Fibroblast of lung (primary cell): ENCODE data around the gene GPR180. TPM values are rescaled to one million over a fixed set of nuclear protein-coding genes. Genes with fewer than 3 reads are reported as not detected.

ENCODE experiments used
- DNase-seq, 2 donors: peaks; one replicate each; pipeline versions ENCODE4 v3.0.0 to v3.0.0-alpha.2; 2010; ENCODE audit warnings: low read depth in 2 of 2
- H2AFZ ChIP-seq: 2 replicates; pipeline ENCODE4 v1.5.1; 2012; ENCODE audit warnings: low read length, control low read depth, inconsistent platforms
- H3K27ac ChIP-seq: 2 replicates; pipeline ENCODE4 v1.5.1; 2011; ENCODE audit warnings: low read length, control low read depth; ENCODE audit not compliant: insufficient read depth
- H3K27me3 ChIP-seq: 2 replicates; pipeline ENCODE4 v1.5.1; 2011; ENCODE audit warnings: mild to moderate bottlenecking, low read length; ENCODE audit not compliant: control insufficient read depth, insufficient read depth
- H3K36me3 ChIP-seq: 2 replicates; pipeline ENCODE4 v1.5.1; 2011; ENCODE audit warnings: low read length; ENCODE audit not compliant: control insufficient read depth, insufficient read depth
- H3K4me1 ChIP-seq: 2 replicates; pipeline ENCODE4 v1.5.1; 2011; ENCODE audit warnings: low read length; ENCODE audit not compliant: control insufficient read depth, insufficient read depth; ENCODE audit errors: extremely low read depth
- H3K4me2 ChIP-seq: 2 replicates; pipeline ENCODE4 v1.5.1; 2011; ENCODE audit warnings: low read length, control low read depth; ENCODE audit not compliant: insufficient read depth; ENCODE audit errors: extremely low read depth
- H3K4me3 ChIP-seq, 4 experiments: fragments of 200-600 bp in 1 of 4; sonication (generic) in 1 of 4; replicated peaks in 1 of 4; 2 replicates each; pipeline ENCODE4 v1.5.1; 2011 to 2016; ENCODE audit warnings: low read length in 4 of 4, low read depth in 3 of 4, mild to moderate bottlenecking in 3 of 4, control low read depth in 2 of 4, inconsistent platforms in 1 of 4, mixed read lengths in 1 of 4; ENCODE audit not compliant: insufficient read depth in 1 of 4; ENCODE audit errors: control extremely low read depth in 1 of 4
- H3K79me2 ChIP-seq: 2 replicates; pipeline ENCODE4 v1.5.1; 2012; ENCODE audit warnings: mild to moderate bottlenecking, low read length, inconsistent platforms; ENCODE audit not compliant: control insufficient read depth, insufficient read depth
- H3K9ac ChIP-seq: 2 replicates; pipeline ENCODE4 v1.5.1; 2011; ENCODE audit warnings: mild to moderate bottlenecking, low read length, control low read depth; ENCODE audit not compliant: insufficient read depth
- H3K9me3 ChIP-seq: 2 replicates; pipeline ENCODE4 v1.5.1; 2012; ENCODE audit warnings: low read depth, low read length; ENCODE audit not compliant: control insufficient read depth, insufficient read depth
- H4K20me1 ChIP-seq: 2 replicates; pipeline ENCODE4 v1.5.1; 2011; ENCODE audit warnings: low read length; ENCODE audit not compliant: control insufficient read depth, insufficient read depth; ENCODE audit errors: extremely low read depth
- CTCF ChIP-seq, 2 donors: IDR thresholded peaks in 1 of 2; conservative IDR thresholded peaks in 1 of 2; 1 replicate in 1 of 2; 2 replicates in 1 of 2; pipeline ENCODE4 v1.5.1; 2011 to 2012; ENCODE audit warnings: low read length in 2 of 2, control low read depth in 1 of 2, inconsistent platforms in 1 of 2, low read depth in 1 of 2, mild to moderate bottlenecking in 1 of 2
- EZH2 ChIP-seq: IDR thresholded peaks from 2 replicates; pipeline ENCODE4 v1.5.1; 2012; ENCODE audit warnings: low read length, control low read depth, mild to moderate bottlenecking; ENCODE audit errors: missing control alignments
- polyA minus RNA-seq: library from RNA; depleted of rRNA, polyadenylated mRNA; stranded (reverse); fragments of >200 nt; gene quantifications from 2 replicates; pipeline ENCODE4 v1.2.3, GENCODE V29; 2011; ENCODE audit warnings: low replicate concordance
- polyA plus RNA-seq, 2 donors: library from polyadenylated mRNA; depleted of rRNA in 1 of 2; stranded (reverse) in 1 of 2; unstranded in 1 of 2; fragments of >200 nt; gene quantifications; 2 replicates each; pipeline ENCODE4 v1.2.1, GENCODE V29; 2011 to 2012; ENCODE audit warnings: missing spikeins in 1 of 2
- total RNA-seq: library from RNA; depleted of rRNA; stranded (reverse); fragments of >200 nt; gene quantifications from 2 replicates; pipeline ENCODE4 v1.2.1, GENCODE V29; 2014

Gene GPR180
- 10.3 and 12.1 TPM in 2 replicates for total RNA-seq
- 7.9 and 9.0 TPM in 2 replicates for polyA plus RNA-seq
- 4.6 and 4.7 TPM in 2 replicates for polyA plus RNA-seq (2012)
- 1.2 and 1.6 TPM in 2 replicates for polyA minus RNA-seq

GRCh38 chr13:94601446-94602431, at the start of gene GPR180:
Gene GPR180 (plus strand): TSS chr13:94601857. CDS start chr13:94601928, 71 bp downstream.
- TF ChIP-seq CTCF (conservative IDR thresholded peaks at IDR 0.05 in 1 of 2, IDR thresholded peaks at IDR 0.05 in 1 of 2; ENCODE audit: low read depth in 1 of 2, low read length in 2 of 2) (no peak), EZH2 (no peak)
- peak within 1 kb of the TSS; percentile 91 to 98 (median 93) for H3K4me3 ChIP-seq
- no peaks in the 10 kb centered on the region for H3K27me3 ChIP-seq
- peak; percentile 99 to 100 for DNase-seq
- H3K36me3 ChIP-seq: peaks cover 1% of the 10 kb centered on the region
- H3K27ac ChIP-seq: peak within 1 kb of the TSS; percentile 88
- H3K9me3 ChIP-seq: no peaks in the 10 kb centered on the region
- peak within 1 kb of the TSS; percentile 86 for H2AFZ ChIP-seq
- peaks cover 23% of the 10 kb centered on the region for H3K79me2 ChIP-seq
- H3K4me1 ChIP-seq: no peaks in the 10 kb centered on the region
- H4K20me1 ChIP-seq: no peaks in the 10 kb centered on the region
- H3K4me2 ChIP-seq: peak within 1 kb of the TSS; percentile 71
- H3K9ac ChIP-seq: peak within 1 kb of the TSS; percentile 88

- no peak for DNase-seq
- no peak overlapping the region for H3K27ac ChIP-seq
- H3K4me2 ChIP-seq: no peak overlapping the region
- no peak overlapping the region for H3K9ac ChIP-seq
- H3K9me3 ChIP-seq: no peaks in the 10 kb centered on the region
- H3K79me2 ChIP-seq: no peaks in the 10 kb centered on the region
- H2AFZ ChIP-seq: no peak overlapping the region
- no peak overlapping the region for H3K4me3 ChIP-seq
- H3K36me3 ChIP-seq: no peaks in the 10 kb centered on the region
- TF ChIP-seq CTCF (conservative IDR thresholded peaks at IDR 0.05 in 1 of 2, IDR thresholded peaks at IDR 0.05 in 1 of 2; ENCODE audit: low read depth in 1 of 2, low read length in 2 of 2) (no peak), EZH2 (no peak)
- no peaks in the 10 kb centered on the region for H3K27me3 ChIP-seq
- H3K4me1 ChIP-seq: no peaks in the 10 kb centered on the region
- no peaks in the 10 kb centered on the region for H4K20me1 ChIP-seq
Measured at GRCh38 chr13:94552095-94552494, 49.6 kb upstream of the GPR180 start.

- no peak overlapping the region for H3K4me3 ChIP-seq
- DNase-seq: no peak
- no peak overlapping the region for H3K4me2 ChIP-seq
- no peak overlapping the region for H3K27ac ChIP-seq
- no peak overlapping the region for H2AFZ ChIP-seq
- no peaks in the 10 kb centered on the region for H3K27me3 ChIP-seq
- no peaks in the 10 kb centered on the region for H3K9me3 ChIP-seq
- H3K4me1 ChIP-seq: no peaks in the 10 kb centered on the region
- H4K20me1 ChIP-seq: no peaks in the 10 kb centered on the region
- no peak overlapping the region for H3K9ac ChIP-seq
- H3K79me2 ChIP-seq: no peaks in the 10 kb centered on the region
- no peak for TF ChIP-seq EZH2
- no peak for TF ChIP-seq CTCF (conservative IDR thresholded peaks at IDR 0.05 in 1 of 2, IDR thresholded peaks at IDR 0.05 in 1 of 2; ENCODE audit: low read depth in 1 of 2, low read length in 2 of 2)
- H3K36me3 ChIP-seq: no peaks in the 10 kb centered on the region
Measured at GRCh38 chr13:94553766-94554165, 47.9 kb upstream of the GPR180 start.
